GM19193 (cell line): ENCODE data around the gene DNM3.

Experiments used
- POLR2A ChIP-seq: IDR thresholded peaks from 4 replicates; pipeline ENCODE4 v1.6.1; 2011; ENCODE audit not compliant: insufficient read depth, insufficient read length; ENCODE audit errors: extremely low read depth

Gene DNM3

DNA sequence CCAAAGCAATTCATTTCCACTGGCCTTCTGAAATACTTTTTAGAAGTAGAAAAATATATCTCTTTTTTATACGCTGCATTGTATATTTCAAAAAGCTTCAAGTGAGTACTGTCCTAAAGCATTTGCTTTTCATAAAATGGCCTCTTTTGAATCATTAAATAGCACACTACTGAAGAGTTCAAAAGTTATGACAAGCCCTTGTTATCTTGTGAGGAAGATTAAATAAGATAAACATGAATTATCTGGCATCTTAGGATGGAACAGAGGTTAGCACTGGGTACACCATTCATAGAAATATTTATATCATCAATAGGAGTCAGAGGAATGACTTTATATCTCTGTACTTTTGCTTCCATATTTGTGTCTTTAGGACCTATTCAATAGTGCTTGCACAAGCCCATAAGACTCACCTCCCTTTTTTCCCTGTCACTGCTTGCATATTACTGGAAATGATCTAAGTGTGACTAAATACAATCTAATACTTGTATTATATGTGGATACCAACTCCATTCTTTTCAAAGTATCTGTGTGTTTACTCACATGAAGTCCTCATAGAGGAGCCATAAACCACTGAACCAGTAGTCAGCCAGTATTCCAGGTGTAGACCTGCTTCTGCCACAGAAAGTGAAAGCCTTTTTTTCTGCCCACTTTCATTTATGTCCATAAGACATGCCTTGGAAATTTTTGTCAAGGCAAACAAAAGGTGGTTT is 305.0 kb downstream of the DNM3 start:
- no peak for TF ChIP-seq POLR2A

DNA sequence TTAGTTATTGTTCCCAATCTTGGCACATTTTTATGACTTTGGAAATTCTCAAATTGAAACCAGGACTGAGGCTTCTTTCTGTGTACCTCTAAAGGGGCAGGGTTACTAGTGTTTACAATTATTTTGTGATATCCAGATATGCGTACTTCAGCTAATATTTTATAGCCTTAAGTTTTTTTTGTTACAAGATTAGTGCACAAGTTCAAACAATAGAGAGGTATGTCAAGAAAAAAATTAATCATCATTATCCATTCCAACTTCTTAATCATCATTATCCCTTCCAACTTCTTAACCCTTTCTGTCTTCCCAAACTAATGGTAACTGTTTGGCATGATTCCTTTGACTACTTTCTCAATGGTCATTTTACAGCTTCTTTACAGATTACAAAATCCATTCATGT is 306.2 kb downstream of the DNM3 start:
- no peak for TF ChIP-seq POLR2A

DNA sequence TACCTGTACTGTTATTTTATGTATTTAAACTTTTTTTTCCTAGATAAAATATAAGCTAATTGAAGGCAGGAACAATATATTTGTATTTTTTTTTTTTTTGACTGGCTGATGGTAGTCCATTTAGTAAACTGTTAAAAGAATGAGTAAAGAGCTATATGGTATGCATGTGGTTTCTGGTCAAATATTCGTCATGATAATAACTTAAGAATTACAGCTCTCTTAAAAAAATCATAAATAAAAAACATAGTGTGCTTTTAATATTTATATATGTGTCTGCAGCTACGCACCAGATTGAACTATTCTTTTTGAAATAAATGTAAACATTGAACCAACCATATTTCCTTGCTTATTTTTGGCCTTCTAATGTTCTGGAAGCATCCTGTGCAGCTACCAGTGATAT is 306.9 kb downstream of the DNM3 start:
- TF ChIP-seq POLR2A: no peak

DNA sequence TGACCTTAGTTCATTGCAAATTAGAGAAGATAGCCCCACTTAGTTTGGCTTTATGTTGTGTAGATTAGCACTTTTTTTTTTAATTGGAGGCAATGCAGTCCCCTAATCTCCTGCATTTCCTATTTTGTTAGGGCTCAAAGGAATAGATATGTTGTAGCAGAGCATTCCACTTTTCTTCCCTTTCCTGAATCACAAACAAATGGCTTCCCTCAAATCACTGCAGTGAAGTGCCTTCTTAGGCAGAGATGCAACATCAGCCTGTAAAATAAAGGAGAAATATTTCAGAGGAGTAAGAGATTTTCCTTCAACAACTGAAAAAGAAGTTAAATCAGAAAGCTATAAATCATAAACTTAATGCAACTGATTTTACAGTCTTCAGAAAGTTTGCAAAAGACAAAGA is 307.4 kb downstream of the DNM3 start:
- no peak for TF ChIP-seq POLR2A

DNA sequence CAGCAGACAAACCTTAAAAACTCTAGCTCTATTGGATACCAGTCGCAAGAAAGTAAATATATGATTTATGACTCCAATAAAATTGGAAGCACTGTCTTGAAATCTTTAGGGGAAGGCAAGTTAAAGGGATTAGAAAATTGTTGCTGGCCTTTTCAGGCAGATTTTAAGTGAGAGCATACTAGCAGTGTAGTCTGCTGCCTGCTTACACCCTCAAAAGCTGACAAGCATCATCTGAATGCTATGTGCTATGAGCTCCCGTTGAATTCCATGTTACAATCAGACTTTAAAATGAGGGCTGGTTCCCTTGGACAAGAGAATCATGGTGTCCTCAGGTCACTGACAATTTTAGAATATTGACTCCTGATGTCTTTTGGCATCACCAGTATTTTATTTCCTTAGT is 308.0 kb downstream of the DNM3 start:
- TF ChIP-seq POLR2A: no peak

DNA sequence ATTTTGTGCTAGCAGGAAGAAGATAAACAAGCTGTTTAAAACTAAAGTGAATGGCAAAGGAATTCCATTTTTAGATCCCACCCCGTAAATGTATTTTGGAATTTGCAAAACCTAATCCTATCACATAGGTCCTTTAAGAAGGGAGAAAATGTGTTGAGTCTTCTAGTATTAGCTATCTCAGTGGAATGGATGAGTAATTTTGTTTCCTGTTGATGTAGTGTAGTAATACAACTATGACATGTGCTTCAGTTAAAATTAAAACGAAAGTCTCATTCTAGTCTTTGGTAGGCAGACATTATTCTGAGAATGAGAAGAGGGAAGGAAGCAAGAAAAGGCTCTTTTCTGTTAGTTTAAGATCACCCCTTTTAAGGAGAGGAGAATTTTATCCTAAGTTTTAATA is 313.3 kb downstream of the DNM3 start:
- no peak for TF ChIP-seq POLR2A

DNA sequence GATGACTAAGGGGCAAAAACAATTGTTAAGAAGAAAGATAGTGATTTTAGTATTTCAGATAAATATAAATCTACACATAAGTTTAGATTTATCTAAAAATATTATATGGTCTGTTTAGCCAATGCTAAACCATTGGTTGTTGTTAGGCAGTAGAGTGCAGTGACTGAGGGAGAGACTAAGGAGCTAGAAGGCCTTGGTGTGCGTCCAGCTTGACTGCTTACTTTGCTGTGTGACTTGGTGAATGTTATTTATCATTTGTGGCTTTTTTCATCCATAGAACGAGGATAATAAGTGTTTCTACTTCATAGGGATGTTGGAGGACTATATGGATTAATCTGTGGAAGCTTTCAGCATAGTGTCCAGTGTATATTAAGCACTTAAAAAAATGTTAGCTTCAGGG is 314.5 kb downstream of the DNM3 start:
- no peak for TF ChIP-seq POLR2A

DNA sequence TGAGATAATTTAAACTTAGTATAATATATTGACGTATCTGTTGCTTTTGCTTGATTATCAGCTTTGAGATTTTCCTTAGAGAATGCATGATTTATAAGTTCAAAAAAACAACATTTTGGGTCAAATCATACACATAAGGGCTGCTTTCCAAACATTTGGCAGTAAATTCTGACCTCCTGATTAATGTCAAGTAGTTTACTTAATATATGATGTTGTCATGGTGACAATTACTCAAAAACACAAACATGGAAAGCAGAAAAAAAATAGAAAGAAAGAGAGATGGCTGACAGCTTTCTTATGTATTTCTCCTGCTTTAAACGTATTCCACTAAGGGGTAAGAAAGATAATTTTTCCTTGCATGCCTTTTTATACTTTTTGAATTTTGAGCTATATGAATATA is 320.9 kb downstream of the DNM3 start:
- TF ChIP-seq POLR2A: no peak

DNA sequence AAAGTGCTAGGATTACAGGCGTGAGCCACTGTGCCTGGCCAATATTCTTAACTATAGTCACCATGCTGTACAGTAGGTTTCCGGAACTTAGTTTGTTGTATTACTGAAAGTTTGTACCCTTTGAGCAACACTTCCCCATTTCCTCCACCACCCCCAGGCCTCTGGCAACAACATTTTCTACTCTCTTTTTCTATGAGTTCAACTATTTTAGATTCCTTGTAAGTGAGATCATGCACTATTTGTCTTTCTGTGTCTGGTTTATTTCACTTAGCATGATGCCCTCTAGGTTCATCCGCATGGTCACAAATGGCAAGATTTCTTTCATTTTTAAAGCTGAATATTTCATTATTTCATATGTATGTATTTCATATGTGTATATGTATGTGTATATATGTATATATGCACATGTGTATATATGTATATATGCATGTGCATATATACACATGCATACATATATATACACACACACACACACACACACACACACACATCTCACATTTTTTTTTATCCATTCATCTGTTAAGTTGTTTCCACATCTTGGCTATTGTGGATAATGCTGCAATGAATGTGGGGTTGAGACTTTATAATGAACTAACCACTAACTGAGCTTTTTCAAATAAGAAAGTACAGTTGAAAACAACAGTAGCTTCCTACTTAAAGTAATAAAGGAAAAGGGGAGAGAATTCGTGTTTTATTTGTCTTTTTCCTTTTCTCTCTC is 322.4 kb downstream of the DNM3 start:
- no peak for TF ChIP-seq POLR2A

DNA sequence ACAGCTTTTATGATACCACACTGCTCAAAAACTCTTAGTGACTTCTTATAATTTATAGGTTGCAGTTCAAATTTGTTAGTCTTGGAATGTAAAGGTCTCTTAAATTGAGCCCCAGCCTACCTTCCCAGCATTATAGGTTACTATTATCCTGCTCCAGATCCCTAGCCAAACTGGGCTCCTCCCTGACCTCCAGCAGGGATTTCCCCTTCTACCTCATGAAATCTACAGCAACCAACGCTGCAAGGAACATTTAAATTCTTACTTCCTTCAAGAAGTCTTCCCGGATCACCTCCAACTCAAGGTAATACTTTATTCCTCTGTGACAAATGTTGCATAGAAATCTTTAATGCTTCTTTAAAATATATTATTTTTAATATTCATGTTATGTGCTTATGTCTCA is 324.1 kb downstream of the DNM3 start:
- no peak for TF ChIP-seq POLR2A

DNA sequence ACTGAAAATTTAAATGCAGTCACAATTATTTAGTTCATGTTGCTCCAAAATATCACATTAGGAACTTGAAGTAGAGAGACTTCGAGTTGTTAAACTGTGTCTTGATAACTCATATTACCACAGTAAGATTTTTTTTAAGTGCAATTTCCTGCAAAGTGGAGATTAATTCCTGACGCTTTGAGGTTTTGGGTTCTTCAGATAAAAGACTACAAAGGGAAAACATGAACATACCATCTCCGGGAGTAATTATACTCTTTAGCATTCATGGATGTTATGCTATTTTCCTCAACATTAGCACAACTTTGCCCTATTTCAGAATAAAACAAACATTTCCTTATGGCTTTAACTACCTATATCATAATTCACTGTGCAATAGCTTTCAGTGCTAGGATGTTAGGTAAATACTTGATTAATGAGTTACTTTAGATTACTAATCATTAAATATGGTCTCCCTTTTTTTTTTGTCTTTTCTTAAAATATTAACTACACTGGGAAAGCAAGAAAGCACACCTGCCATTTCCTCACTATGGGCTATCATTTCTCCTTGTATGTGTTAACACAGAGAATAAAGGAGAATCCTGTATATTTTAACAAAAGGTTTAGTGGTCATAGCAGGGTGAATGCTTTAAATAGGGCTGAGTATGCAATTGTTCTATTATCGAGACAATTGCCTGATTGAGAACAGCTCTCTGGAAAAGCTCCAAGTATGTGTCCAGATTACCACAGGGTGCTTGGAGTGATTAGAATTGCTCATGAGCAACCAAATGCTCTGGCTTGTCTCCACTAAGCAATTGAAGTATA is 326.7 kb downstream of the DNM3 start:
- no peak for TF ChIP-seq POLR2A

DNA sequence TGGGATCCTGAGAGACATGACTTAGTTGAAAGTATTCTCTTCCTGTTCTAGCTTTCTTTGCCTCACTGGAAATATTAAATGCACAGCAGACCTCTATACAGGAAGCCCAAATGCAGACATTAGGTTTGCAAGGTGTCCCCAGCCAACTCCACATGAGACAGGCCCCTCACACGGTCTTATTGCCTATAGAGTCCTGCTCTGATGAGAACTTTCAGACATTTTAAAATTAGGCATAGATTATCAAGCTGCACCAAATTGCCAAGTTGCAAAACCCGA is 327.2 kb downstream of the DNM3 start:
- TF ChIP-seq POLR2A: no peak

DNA sequence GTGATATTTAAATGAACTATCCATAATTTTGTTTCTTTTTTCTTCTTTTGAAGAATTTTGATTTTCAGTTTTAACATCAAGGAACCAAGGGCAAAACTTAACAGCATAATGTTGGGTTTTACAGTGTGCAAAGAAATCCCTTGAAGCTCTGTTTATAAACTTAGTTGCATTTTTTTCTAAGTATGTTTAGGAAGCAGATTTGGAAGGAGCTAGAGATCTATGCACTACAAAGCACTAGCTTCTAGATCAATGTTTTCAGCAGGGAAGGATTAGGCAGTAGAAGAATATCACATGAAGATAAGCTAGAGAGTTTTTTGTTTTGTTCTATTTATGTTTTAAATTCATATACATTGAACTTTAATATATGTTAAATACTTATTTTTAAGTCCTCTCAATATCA is 328.5 kb downstream of the DNM3 start:
- TF ChIP-seq POLR2A: no peak

DNA sequence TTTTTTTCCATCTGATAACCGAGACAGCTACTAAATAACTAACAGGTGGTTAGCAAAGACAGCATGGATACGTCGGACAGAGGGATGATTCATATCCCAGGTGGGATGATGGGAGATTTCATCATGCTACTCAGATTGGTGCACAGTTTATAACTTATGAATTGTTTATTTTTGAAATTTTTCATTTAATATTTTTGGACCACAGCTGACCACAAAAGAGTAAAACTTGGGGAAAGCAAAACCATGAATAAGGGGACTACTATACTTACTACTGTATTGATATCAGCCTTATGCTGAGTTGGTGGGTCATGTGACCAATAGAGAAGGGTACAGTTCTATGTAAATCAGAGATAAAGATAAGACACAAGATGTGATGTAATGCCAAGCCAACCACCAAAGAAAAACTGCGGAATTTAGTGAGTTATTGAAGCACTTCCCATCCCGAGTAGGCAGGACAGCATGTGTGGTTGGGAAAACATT is 331.1 kb downstream of the DNM3 start:
- no peak for TF ChIP-seq POLR2A

DNA sequence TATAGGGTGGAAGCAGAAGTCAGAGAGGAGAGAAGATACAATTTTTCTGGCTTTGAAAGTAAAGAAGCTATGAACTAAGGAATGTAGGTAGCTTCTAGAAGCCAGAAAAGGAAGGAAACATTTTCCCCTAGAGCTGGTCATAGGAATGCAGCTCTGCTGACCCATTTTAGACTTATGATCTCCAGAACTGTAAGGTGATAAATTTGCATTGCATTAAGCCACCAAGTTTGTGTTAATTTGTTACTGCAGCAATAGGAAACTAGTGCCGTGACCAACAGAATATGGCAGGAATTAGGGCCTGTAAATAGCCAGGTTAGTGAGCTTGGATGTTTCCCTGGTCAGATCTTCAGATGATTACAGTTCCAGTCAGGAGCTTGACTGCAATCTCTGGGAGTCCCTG is 334.9 kb downstream of the DNM3 start:
- no peak for TF ChIP-seq POLR2A

DNA sequence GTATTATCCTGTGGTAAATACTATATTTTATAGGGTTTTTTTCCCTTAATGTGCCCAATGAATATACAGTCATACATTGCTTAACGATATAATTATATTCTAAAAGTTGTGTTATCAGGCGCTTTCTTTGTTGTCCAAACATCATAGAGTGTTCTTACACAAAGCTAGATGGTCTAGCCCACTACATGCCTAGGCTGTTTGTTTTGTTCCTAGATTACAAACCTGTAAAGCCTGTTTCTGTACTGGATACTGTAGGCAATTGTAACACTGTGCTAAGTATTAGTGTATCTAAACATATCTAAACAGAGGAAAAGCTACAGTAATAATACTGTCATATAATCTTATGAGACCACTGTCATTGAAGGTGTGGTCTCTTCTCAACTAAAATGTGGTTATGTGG is 336.6 kb downstream of the DNM3 start:
- no peak for TF ChIP-seq POLR2A
